OCI-LY3 (cell line): ENCODE results near the gene DDI1.

ENCODE experiments used
- CTCF ChIP-seq: fragments of 200-600, 300-600 bp; sonication (generic); IDR thresholded peaks from 2 replicates; pipeline ENCODE4 v1.5.1; 2014; ENCODE audit warnings: antibody characterized with exemption, low read length, low read depth
- EZH2phosphoT487 ChIP-seq: fragments of 200-600 bp; shearing (Covaris generic); IDR thresholded peaks from 2 replicates; pipeline ENCODE4 v1.6.1; 2018; ENCODE audit warnings: antibody characterized with exemption, mixed run types, low read depth

GRCh38 chr11:104043678-104044239 lies 7.3 kb downstream of the DDI1 start:
- no peak for TF ChIP-seq CTCF
- TF ChIP-seq EZH2phosphoT487: no peak
